Measurements from ENCODE around the gene FHOD3. TPM values are rescaled to one million over a fixed set of nuclear protein-coding genes. Genes with fewer than 3 reads are reported as not detected.

FHOD3 gene
- total and polyA plus RNA-seq, 4 donors, result 0.57 to 1.3 (median 1.2) TPM; not detected in 1

GRCh38 chr18:36503477-36503876, 206.0 kb downstream of the FHOD3 start (continued):
- TF ChIP-seq ATF3 (IDR thresholded peaks at IDR 0.05), result no peak

- 77% methylated on average over 2 of the region's 2 CpGs for WGBS
- Histone ChIP-seq H3K36me3 (ENCODE audit: control insufficient read depth in 4 of 4, insufficient read depth in 3 of 4, low read depth in 1 of 4, low read length in 3 of 4) (no peaks in the 10 kb centered on the region), H3K27ac (ENCODE audit: low read depth in 1 of 2, low read length in 2 of 2) (no peak overlapping the region), H3K27me3 (ENCODE audit: control insufficient read depth in 4 of 4, insufficient read depth in 4 of 4, low read length in 3 of 4) (no peaks in the 10 kb centered on the region), H3K4me3 (ENCODE audit: low read depth in 1 of 3, low read length in 3 of 3) (no peak overlapping the region), H3K9me3 (ENCODE audit: control insufficient read depth in 4 of 4, low read length in 3 of 4) (no peaks in the 10 kb centered on the region), H3K4me1 (ENCODE audit: control insufficient read depth in 4 of 4, insufficient read depth in 4 of 4, low read length in 3 of 4) (no peaks in the 10 kb centered on the region), H3K9ac (ENCODE audit: low read depth in 1 of 2, low read length in 2 of 2) (no peak overlapping the region)
- no peak for DNase-seq (ENCODE audit: low spot score)
- TF ChIP-seq FOXA1 (IDR thresholded peaks at IDR 0.05) (no peak), JUND (IDR thresholded peaks at IDR 0.05) (no peak), RAD21 (IDR thresholded peaks at IDR 0.05) (no peak), REST (IDR thresholded peaks at IDR 0.05) (no peak), NR2F2 (IDR thresholded peaks at IDR 0.05) (no peak), MAX (IDR thresholded peaks at IDR 0.05) (no peak), HNF4G (IDR thresholded peaks at IDR 0.05) (no peak), ZBTB33 (IDR thresholded peaks at IDR 0.05) (no peak), RXRA (IDR thresholded peaks at IDR 0.05) (no peak), YY1 (IDR thresholded peaks at IDR 0.05) (no peak), TAF1 (conservative IDR thresholded peaks at IDR 0.05) (no peak), CTCF (IDR thresholded peaks at IDR 0.05; ENCODE audit: low read depth, low read length, missing input control) (no peak), SP1 (IDR thresholded peaks at IDR 0.05) (no peak), FOXA2 (IDR thresholded peaks at IDR 0.05) (no peak), ATF3 (IDR thresholded peaks at IDR 0.05) (no peak), EGR1 (IDR thresholded peaks at IDR 0.05; ENCODE audit: low read depth in 2 of 2) (no peak), HNF4A (conservative IDR thresholded peaks at IDR 0.05) (no peak), GABPA (IDR thresholded peaks at IDR 0.05 in 1 of 2, conservative IDR thresholded peaks at IDR 0.05 in 1 of 2) (no peak)
These were observed 207.4 kb downstream of the FHOD3 start for GRCh38 chr18:36504928-36505327.
